Measurements from ENCODE around the gene NCAM2.
"Not testable (repeated sequence)": the region's sequence is repeated elsewhere in the genome, so short reads cannot be mapped to it uniquely, and the experiment has no call there.

NCAM2 gene

GRCh38 chr21:21111309-21111920, 113.2 kb downstream of the NCAM2 start:
- no peak for DNase-seq

- DNase-seq, result no peak
Observed at GRCh38 chr21:21114461-21114860, 116.3 kb downstream of the NCAM2 start.

GRCh38 chr21:21119091-21119490, 120.9 kb downstream of the NCAM2 start:
- DNase-seq, result no peak

GRCh38 chr21:21122680-21123079, 124.5 kb downstream of the NCAM2 start:
- no peak for DNase-seq

DNA sequence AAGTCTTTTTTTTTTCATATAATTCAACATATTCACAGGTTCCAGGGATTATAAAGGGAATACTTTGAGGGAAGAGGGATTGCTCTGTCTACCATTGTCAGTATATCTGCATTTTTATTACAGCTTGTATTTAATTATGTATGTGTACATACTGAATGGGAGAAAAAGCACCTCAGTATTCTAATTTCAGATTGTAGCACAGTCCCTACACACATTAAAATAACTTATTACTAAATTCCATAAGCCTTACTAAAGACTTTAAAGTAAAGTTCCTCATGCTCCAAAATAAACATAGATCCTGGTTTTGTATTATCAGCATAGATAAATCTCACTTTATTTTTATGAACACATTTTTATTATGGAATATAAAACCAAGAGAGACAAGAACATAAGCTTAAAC, 134.2 kb downstream of the NCAM2 start:
- no peak for DNase-seq

GRCh38 chr21:21137986-21138385, 139.8 kb downstream of the NCAM2 start:
- DNase-seq, result no peak

- no peak for DNase-seq
Observed at GRCh38 chr21:21146587-21147373, 148.6 kb downstream of the NCAM2 start.

DNA sequence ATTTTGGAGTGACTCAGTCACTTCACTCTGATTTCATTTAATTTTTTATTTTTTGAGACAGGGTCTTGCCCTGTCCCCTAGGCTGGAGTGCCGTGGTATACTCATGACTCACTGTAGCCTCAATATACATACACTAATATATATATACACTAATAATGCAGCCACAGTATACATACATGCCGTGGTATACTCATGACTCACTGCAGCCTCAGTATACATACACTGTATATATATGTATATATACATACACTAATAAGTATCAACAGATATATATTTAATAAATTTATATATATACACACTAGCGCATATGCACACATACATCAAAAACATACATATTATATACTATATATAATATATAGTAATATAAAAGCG, 149.2 kb downstream of the NCAM2 start:
- DNase-seq, result no peak

DNA sequence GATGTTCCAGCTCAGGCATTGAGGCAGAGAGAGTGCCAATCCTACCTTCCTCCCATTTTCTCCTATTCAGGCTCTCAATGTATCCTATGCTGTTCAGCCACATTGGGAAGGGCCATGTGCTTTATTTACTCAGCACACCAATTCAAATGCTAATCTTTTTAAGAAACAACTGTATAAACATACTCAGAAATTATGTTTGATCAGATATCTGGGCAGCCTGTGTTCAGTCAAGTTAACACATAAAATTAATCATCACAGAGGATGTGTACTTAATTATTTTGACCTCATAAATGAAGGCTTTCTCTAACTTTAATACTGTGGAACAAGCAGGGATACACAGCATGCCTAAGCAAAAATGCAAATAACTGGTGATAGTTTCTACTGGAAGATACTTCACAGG, 149.8 kb downstream of the NCAM2 start:
- no peak for DNase-seq

DNA sequence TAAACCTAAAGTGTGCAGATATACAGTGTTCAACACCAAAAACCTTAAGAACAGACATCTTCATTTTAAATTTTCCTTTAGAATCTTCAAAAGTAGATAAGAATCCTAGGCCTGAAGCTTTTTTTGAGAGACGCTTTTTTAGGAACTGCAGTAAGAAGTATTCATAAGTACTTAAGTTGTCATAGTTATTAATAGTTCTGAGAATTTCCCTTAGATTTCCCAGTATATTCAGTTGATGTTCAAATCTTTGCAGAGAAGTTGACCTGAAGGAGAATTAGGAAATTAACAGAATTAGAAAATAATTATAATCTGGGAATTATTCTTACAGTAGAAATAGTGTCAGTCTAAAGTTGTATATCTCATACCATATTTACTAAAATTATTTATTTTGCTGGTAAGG, 150.3 kb downstream of the NCAM2 start:
- no peak for DNase-seq

- not testable (repeated sequence) for DNase-seq
Observed at GRCh38 chr21:21149445-21149844, 151.2 kb downstream of the NCAM2 start.

DNA sequence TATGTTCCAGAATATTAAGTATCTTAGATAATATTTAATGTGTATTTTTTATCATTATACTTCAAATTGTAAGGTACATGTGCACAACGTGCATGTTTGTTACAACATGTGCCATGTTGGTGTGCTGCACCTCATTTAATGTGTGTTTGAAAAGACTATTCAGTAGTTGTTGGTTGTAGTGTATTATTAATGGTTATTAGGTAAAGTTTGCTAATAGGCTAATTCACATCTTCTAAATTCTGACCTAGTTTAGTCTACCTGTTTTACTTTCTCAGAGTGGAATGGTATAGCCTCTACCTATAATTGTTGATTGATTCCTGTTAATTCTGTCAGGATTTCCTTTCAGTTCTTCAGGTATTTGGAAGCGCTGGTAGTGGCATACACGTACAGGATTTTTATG, 153.0 kb downstream of the NCAM2 start:
- no peak for DNase-seq

- no peak for DNase-seq
Observed at GRCh38 chr21:21156397-21156796, 158.2 kb downstream of the NCAM2 start.

GRCh38 chr21:21156957-21157356, 158.7 kb downstream of the NCAM2 start:
- no peak for DNase-seq

- DNase-seq, result no peak
Observed at GRCh38 chr21:21158376-21158918, 160.2 kb downstream of the NCAM2 start.

GRCh38 chr21:21159253-21159899, 161.2 kb downstream of the NCAM2 start:
- no peak for DNase-seq

DNA sequence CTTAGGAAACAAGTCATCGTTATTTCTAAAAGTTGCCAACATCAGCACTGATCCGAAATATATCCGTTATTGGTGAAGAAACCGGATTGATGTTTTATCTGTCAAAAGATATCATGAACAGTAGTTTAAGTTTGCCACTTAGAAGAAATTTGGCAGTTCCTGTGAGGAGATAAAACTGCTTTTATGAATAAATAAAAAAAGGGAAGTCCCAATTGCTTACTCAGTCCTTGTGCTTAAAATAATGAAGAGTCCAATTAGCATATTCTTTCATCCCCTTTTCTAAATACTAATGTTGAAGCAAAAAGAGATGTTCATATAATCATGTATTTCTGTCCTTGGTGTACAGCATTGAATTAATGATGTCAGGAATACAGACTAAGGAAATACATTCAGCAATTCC, 164.6 kb downstream of the NCAM2 start:
- DNase-seq, result no peak

DNA sequence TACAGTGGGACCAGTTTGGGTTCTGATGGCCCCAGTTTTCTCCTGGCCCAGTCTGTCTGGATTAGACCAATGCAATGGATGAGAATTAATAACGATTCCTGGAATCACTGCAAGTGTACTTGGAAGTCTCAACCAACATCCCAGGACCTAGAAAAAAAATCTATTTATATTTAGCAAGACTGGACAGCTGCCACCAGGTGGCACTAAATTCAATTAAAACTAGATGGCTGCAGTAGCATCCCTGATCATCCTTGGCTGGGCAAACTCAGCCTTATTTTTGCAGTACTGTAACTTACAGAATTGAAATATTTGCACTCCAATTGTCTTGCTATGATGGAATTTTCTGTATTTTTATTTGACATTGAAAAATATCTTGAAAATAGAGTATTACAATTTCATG, 165.7 kb downstream of the NCAM2 start:
- DNase-seq, result peak; percentile 10

- no peak for DNase-seq
Observed at GRCh38 chr21:21165063-21165645, 166.9 kb downstream of the NCAM2 start.

- no peak for DNase-seq
Observed at GRCh38 chr21:21174676-21175075, 176.5 kb downstream of the NCAM2 start.

DNA sequence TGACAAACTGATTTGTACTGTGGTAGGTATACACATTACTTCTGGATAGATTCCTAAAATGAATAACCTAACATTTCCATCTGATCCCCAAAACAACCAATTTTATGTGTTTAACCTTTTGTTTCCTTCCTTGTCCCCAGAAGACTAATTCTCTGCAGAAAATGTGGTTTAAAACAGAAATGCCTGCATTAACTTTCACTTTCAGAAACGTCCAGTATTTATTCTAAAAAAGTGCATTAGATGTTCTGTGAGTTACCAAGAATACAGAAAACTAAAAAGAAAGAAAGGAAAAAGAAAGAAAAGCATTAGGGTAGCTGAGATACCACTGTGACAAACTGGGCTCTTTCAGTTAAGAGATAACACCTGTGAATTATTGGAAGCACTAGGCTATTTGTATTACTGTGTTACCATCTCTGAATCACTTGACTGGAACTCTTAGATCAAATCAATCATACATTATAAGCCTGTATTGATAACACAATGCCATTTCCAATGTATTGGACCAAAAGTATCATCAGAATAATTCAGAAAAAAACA, 177.7 kb downstream of the NCAM2 start:
- no peak for DNase-seq

GRCh38 chr21:21177353-21177986, 179.3 kb downstream of the NCAM2 start:
- DNase-seq, result no peak

All from NCI-H2029 treated with DMSO at 0.1 percent for 48 hours (cell line).